Adrenal gland (tissue), 12 donors: ENCODE results near the gene CEMP1. TPM values are rescaled to one million over a fixed set of nuclear protein-coding genes. Genes with fewer than 3 reads are reported as not detected.
A peak's percentile ranks its signal among the peaks of the same experiment; 100 is the strongest.

Experiments
- DNase-seq, 7 donors: peaks; one replicate each; pipeline ENCODE4 v3.0.0-alpha.2; 2019 to 2020
- H3K27ac ChIP-seq, 5 donors: fragments of 200-600 bp; sonication (generic) in 4 of 5; 1 replicate in 3 of 5; 2 replicates in 2 of 5; pipeline versions ENCODE4 v1.5.1 to v1.8.0; 2016 to 2020; ENCODE audit warnings: mild to moderate bottlenecking in 1 of 5
- H3K27me3 ChIP-seq: fragments of 200-600 bp; 2 replicates; pipeline ENCODE4 v1.8.0; 2021
- H3K36me3 ChIP-seq, 2 donors: fragments of 200-600 bp; replicated peaks in 1 of 2; 1 replicate in 1 of 2; 2 replicates in 1 of 2; pipeline versions ENCODE4 v1.5.1 to v1.8.0; 2018 to 2022
- H3K4me1 ChIP-seq, 2 donors: fragments of 200-600 bp; replicated peaks in 1 of 2; 1 replicate in 1 of 2; 2 replicates in 1 of 2; pipeline versions ENCODE4 v1.5.1 to v1.8.0; 2018 to 2021
- H3K4me3 ChIP-seq, 4 donors: fragments of 200-600 bp; sonication (generic) in 3 of 4; one replicate each; pipeline ENCODE4 v1.5.1; 2016 to 2018
- H3K9me3 ChIP-seq, 3 donors: fragments of 200-600 bp; sonication (generic) in 1 of 3; replicated peaks in 1 of 3; 1 replicate in 2 of 3; 2 replicates in 1 of 3; pipeline versions ENCODE4 v1.5.1 to v1.8.0; 2016 to 2021
- POLR2A ChIP-seq, 2 donors: fragments of 450-650 bp; IDR thresholded peaks; one replicate each; pipeline ENCODE4 v1.6.1; 2017; ENCODE audit warnings: antibody characterized with exemption in 2 of 2, mild to moderate bottlenecking in 2 of 2, moderate library complexity in 1 of 2
- WGBS, 4 donors: extraction: QIAGEN DNeasy Blood & Tissue Kit in 2 of 4; methylation state at CpG; one replicate each; pipeline versions ENCODE4 v1.1.5 to v1.1.7; 2013 to 2017; 5-methylcytosine and 5-hydroxymethylcytosine counted together
- intact Hi-C, 2 donors: fragments of 100-400 bp; cut with DNase I; formaldehyde crosslinking; loops; one replicate each; pipeline versions ENCODE4 v1.14.1 to v1.15.0; 2022 to 2023
- polyA plus RNA-seq, 3 donors: library from polyadenylated mRNA; stranded (reverse); fragments of 200-250 nt in 2 of 3; fragments of 350-450 nt in 1 of 3; fragmentation: Illumina TruSeq in 1 of 3; extraction: RNeasy Lipid Tissue Mini Kit (QIAGEN cat#74804) in 1 of 3; gene quantifications; one replicate each; pipeline ENCODE4 v1.2.3, GENCODE V29; 2013 to 2014
- total RNA-seq, 9 donors: library from RNA; depleted of rRNA in 4 of 9; stranded (reverse); fragments of >200 nt in 4 of 9; fragments of 120-200 nt in 1 of 9; fragmentation: NEBNext Ultra II Directional in 1 of 9; extraction: Animal tissue kit (Norgen Biotek cat#: 25700) in 1 of 9; gene quantifications; one replicate each; pipeline versions ENCODE4 v1.1.0 to v1.2.4, GENCODE V29; 2013 to 2023
- TF ChIP-seq, protein P1 (sequence below), 6 experiments: fragments of 450-650 bp in 4 of 6; fragments of 200-600 bp in 2 of 6; sonication (generic) in 1 of 6; IDR thresholded peaks; 1 replicate in 5 of 6; 2 replicates in 1 of 6; pipeline versions ENCODE4 v1.5.1 to v1.8.0; 2016 to 2021; ENCODE audit warnings: antibody characterized with exemption in 6 of 6, mild to moderate bottlenecking in 2 of 6, moderate library complexity in 1 of 6
- donor health status: healthy with polysubstance abuse.
- donor health status: Bipolar disorder and iron deficiency.
- donor health status: DM: yes; HTN: yes; CAD: no.
- donor health status: DM: no; HTN: no; CAD: no.
- donor health status: DM: no; HTN: no; CAD: no.
- donor health status: DM: yes; HTN: yes; CAD: no.

Gene CEMP1
- total and polyA plus RNA-seq, 12 donors = 0.11 to 1.4 (median 1.3) TPM; not detected in 9

DNA sequence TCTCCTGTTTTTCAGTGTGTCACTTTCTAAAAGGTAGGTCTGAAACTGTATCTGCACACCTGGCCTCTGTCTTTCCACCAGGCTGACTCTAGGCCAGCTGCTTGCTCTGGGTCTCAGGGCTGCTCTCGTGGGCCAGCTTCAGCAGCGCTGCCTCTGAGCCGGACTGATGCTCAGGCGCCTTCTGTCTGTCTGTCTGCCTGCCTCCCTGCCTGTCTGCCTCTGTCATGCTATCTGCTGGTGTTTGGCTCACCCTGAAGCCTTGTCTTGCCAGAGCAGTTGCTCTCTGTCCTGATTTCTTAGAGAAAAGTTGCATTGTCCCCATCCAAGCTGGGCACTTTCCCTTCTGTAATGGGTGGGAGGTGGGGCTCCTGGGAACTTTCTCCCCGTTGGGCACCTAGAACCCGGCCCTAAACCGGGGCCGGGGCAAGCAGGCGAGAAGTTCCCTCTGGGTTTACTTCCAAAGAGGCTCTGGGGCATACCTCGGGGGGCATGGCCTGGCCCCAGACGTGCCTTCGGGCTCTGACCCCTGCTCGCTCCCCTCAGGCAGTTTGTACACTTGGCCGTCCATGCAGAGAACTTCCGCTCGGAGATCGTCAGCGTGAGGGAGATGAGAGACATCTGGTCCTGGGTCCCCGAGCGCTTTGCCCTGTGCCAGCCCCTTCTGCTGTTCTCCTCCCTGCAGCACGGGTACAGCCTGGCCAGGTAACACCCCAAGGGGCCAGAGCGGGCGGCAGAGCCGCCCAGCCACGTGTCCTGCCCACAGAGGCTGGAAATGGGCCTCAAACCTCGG is 33.3 kb downstream of the CEMP1 start:
- Histone ChIP-seq H3K9me3 (no peaks in the 10 kb centered on the region), H3K4me3 (no peak overlapping the region), H3K36me3 (peaks cover 0 to 9% of the 10 kb centered on the region in 2 donors), H3K27ac (peak overlapping the region in 1 of 5 donors; percentile 32), H3K4me1 (peaks cover 0 to 30% of the 10 kb centered on the region in 2 donors), H3K27me3 (no peaks in the 10 kb centered on the region)
- WGBS, 4 donors = 88 to 93% (median 90%) methylated on average over 9 to 26 of the region's 26 CpGs
- no peak for DNase-seq
- TF ChIP-seq POLR2A (IDR thresholded peaks at IDR 0.05) = no peak
- TF ChIP-seq, protein P1, sequence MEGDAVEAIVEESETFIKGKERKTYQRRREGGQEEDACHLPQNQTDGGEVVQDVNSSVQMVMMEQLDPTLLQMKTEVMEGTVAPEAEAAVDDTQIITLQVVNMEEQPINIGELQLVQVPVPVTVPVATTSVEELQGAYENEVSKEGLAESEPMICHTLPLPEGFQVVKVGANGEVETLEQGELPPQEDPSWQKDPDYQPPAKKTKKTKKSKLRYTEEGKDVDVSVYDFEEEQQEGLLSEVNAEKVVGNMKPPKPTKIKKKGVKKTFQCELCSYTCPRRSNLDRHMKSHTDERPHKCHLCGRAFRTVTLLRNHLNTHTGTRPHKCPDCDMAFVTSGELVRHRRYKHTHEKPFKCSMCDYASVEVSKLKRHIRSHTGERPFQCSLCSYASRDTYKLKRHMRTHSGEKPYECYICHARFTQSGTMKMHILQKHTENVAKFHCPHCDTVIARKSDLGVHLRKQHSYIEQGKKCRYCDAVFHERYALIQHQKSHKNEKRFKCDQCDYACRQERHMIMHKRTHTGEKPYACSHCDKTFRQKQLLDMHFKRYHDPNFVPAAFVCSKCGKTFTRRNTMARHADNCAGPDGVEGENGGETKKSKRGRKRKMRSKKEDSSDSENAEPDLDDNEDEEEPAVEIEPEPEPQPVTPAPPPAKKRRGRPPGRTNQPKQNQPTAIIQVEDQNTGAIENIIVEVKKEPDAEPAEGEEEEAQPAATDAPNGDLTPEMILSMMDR (IDR thresholded peaks at IDR 0.05) = no peak
- intact Hi-C loops = loop anchor here (5.0 to 10.0 kb wide), 3 partner anchors 51 to 203 kb away; no protein-coding TSS in a partner anchor

DNA sequence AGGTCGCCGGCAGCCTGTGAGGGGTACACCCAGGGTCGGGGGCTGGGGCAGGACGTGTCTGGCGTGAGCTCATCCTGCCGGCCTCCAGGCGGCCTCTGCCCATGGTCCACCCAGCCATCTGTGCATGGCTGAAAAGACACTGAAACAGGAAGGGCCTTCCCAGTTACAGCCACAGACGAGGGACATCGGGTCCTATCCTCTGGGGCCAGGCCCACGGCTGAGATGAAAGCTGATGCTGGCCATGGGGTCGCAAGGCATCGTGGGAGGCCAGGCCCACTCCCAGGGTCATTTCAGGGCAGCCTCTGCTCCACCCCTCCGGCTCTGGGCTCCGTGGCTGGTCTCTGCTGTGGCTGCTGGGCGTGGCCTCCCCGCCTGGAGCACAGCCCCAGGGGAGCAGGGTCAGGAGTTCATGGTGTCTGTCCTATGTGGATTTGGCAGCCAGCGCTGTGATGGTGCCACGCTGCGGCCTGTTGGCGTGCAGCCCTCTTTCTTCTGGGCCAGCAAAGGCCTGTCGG is 34.0 kb downstream of the CEMP1 start:
- TF ChIP-seq POLR2A (IDR thresholded peaks at IDR 0.05) = no peak
- TF ChIP-seq, protein P1 (IDR thresholded peaks at IDR 0.05) = no peak
- Histone ChIP-seq H3K36me3 (peaks cover 0 to 9% of the 10 kb centered on the region in 2 donors), H3K4me1 (peaks cover 0 to 24% of the 10 kb centered on the region in 2 donors), H3K27ac (peak overlapping the region in 1 of 5 donors; percentile 47), H3K27me3 (no peaks in the 10 kb centered on the region), H3K9me3 (no peaks in the 10 kb centered on the region), H3K4me3 (no peak overlapping the region)
- peak in 6 of 7 donors; percentile 58 to 82 (median 72) for DNase-seq
- 42 to 73% (median 57%) methylated on average over 8 to 21 of the region's 21 CpGs for WGBS, 4 donors
- intact Hi-C loops = loop anchor here (5.0 to 10.0 kb wide), 3 partner anchors 50 to 202 kb away; no protein-coding TSS in a partner anchor

DNA sequence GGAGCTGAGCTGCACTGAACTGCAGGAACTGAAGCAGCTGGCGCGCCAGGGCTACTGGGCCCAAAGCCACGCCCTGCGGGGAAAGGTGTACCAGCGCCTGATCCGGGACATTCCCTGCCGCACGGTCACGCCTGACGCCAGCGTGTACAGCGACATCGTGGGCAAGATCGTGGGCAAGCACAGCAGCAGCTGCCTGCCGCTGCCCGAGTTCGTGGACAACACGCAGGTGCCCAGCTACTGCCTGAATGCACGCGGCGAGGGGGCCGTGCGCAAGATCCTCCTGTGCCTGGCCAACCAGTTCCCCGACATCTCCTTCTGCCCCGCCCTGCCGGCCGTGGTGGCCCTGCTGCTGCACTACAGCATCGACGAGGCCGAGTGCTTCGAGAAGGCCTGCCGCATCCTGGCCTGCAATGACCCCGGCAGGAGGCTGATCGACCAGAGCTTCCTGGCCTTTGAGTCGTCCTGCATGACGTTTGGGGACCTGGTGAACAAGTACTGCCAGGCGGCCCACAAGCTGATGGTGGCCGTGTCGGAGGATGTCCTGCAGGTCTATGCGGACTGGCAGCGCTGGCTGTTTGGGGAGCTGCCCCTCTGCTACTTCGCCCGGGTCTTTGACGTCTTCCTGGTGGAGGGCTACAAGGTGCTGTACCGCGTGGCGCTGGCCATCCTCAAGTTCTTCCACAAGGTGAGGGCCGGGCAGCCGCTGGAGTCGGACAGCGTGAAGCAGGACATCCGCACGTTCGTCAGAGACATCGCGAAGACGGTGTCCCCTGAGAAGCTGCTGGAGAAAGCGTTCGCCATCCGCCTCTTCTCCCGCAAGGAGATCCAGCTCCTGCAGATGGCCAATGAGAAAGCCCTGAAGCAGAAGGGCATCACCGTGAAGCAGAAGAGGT is 34.7 kb downstream of the CEMP1 start:
- WGBS, 4 donors = 94 to 96% (median 95%) methylated on average over 27 to 62 of the region's 62 CpGs
- no peak overlapping the region for H3K4me3 ChIP-seq
- TF ChIP-seq POLR2A (IDR thresholded peaks at IDR 0.05) = no peak
- TF ChIP-seq, protein P1 (IDR thresholded peaks at IDR 0.05) = no peak
- DNase-seq = no peak
- H3K9me3 ChIP-seq = no peaks in the 10 kb centered on the region
- intact Hi-C loops = loop anchor here (5.0 to 10.0 kb wide), 3 partner anchors 49 to 202 kb away; no protein-coding TSS in a partner anchor
- peak overlapping the region in 1 of 5 donors; percentile 47 for H3K27ac ChIP-seq
- H3K27me3 ChIP-seq = no peaks in the 10 kb centered on the region
- peaks cover 0 to 9% of the 10 kb centered on the region in 2 donors for H3K36me3 ChIP-seq
- H3K4me1 ChIP-seq = peaks cover 0 to 18% of the 10 kb centered on the region in 2 donors
